ENCODE results near the gene SOCS6. TPM values are rescaled to one million over a fixed set of nuclear protein-coding genes. Genes with fewer than 3 reads are reported as not detected.

The SOCS6 gene
- total and polyA plus RNA-seq, 2 experiments from 2014 or later, result 11.0 to 24.1 TPM

DNA sequence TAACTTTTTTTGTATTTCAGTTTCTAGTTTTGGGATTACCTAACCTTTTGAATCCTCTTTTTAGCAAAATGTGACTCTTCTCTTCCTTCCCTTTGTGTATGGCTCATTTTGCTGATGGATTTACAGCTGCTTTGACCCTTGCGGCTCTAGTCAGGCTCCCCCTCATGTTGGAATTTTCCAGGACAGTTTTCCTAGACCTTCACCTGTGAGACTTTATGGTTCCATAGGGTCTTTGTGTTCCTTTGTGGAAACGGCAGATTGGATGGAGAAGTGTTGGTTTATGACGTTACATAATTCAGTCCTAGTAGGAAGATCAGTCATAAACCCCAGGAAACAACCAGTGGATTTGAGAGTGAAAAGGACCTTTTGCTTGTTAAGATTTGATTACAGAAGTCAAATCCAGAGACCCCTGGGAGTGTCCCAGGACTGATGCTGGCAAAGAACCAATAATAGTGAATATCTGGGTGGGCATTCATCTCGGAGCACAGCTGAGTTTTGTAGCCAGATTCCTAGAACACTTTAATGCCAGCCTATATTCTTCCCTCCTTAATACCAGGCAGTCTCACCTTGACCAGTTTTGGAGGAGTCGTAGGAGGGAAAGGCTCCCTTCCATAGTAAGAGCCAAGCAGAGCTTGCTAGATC is 42.7 kb downstream of the SOCS6 start:
- no peak for DNase-seq (ENCODE audit: low read depth in 1 of 2, low spot score in 1 of 2)
- no peak for TF ChIP-seq CTCF (IDR thresholded peaks at IDR 0.05; ENCODE audit: low read depth, low read length)
- Histone ChIP-seq H3K27ac (no peak overlapping the region), H3K4me1 (ENCODE audit: low read depth) (no peaks in the 10 kb centered on the region), H3K4me3 (no peak overlapping the region), H3K36me3 (no peaks in the 10 kb centered on the region), H3K9me3 (ENCODE audit: low read depth) (no peaks in the 10 kb centered on the region), H3K27me3 (no peaks in the 10 kb centered on the region)

- Histone ChIP-seq H3K36me3 (no peaks in the 10 kb centered on the region), H3K4me3 (no peak overlapping the region), H3K27ac (no peak overlapping the region), H3K27me3 (no peaks in the 10 kb centered on the region), H3K9me3 (ENCODE audit: low read depth) (no peaks in the 10 kb centered on the region), H3K4me1 (ENCODE audit: low read depth) (peaks cover 8% of the 10 kb centered on the region)
- peak in 1 of 2 donors; percentile 16 for DNase-seq (ENCODE audit: low read depth in 1 of 2, low spot score in 1 of 2)
- no peak for TF ChIP-seq CTCF (IDR thresholded peaks at IDR 0.05; ENCODE audit: low read depth, low read length)
These were observed 43.8 kb downstream of the SOCS6 start for GRCh38 chr18:70332694-70333093.

DNA sequence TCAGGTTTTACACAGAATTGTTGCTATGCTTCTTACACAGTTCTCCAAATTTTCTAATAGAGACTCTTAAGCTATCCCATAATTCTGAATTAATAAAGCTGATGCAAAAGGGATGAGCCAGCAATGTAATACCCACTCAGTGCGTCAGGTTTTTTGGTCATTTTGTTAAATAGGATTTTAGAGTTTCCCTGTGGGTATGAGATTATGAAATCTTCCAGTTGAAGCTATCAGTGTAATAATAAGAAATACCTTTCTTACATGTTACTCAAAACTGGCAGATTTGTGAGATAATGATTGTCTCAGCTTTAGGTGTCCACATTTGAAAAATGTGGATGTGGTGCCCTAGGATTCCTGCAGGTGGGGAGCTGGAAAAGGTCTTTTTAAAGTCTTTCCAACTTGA is 44.5 kb downstream of the SOCS6 start:
- DNase-seq (ENCODE audit: low read depth in 1 of 2, low spot score in 1 of 2), result no peak
- Histone ChIP-seq H3K27ac (no peak overlapping the region), H3K4me3 (no peak overlapping the region), H3K36me3 (no peaks in the 10 kb centered on the region), H3K9me3 (ENCODE audit: low read depth) (no peaks in the 10 kb centered on the region), H3K4me1 (ENCODE audit: low read depth) (peaks cover 8% of the 10 kb centered on the region), H3K27me3 (no peaks in the 10 kb centered on the region)
- TF ChIP-seq CTCF (IDR thresholded peaks at IDR 0.05; ENCODE audit: low read depth, low read length), result no peak

GRCh38 chr18:70333757-70334156 is 44.9 kb downstream of the SOCS6 start:
- no peaks in the 10 kb centered on the region for H3K9me3 ChIP-seq (ENCODE audit: low read depth)
- H3K27me3 ChIP-seq, result no peaks in the 10 kb centered on the region
- no peak overlapping the region for H3K4me3 ChIP-seq
- DNase-seq (ENCODE audit: low read depth in 1 of 2, low spot score in 1 of 2), result peak in 1 of 2 donors; percentile 91
- no peaks in the 10 kb centered on the region for H3K36me3 ChIP-seq
- no peak overlapping the region for H3K27ac ChIP-seq
- no peak for TF ChIP-seq CTCF (IDR thresholded peaks at IDR 0.05; ENCODE audit: low read depth, low read length)
- H3K4me1 ChIP-seq (ENCODE audit: low read depth), result peaks cover 8% of the 10 kb centered on the region

DNA sequence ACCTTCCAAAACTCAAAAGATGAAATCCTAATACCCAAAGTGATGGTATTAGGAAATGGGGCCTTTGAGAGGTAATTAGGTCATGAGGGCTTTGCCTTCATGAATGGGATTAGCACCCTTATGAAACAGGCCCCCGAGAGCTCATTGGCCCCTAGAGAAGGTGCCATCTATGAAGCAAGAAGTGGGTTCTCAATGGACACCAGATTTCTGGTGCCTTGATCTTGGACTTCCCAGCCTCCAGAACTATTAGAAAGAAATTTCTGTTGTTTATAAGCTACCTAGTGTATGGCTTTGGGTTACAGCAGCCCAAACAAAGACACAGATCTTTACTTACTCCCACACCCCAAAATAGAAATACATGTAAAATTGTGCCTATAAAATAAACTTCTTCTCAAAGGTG is 45.4 kb downstream of the SOCS6 start:
- H3K4me3 ChIP-seq, result no peak overlapping the region
- no peaks in the 10 kb centered on the region for H3K27me3 ChIP-seq
- no peaks in the 10 kb centered on the region for H3K9me3 ChIP-seq (ENCODE audit: low read depth)
- no peak for TF ChIP-seq CTCF (IDR thresholded peaks at IDR 0.05; ENCODE audit: low read depth, low read length)
- no peak overlapping the region for H3K27ac ChIP-seq
- H3K36me3 ChIP-seq, result no peaks in the 10 kb centered on the region
- DNase-seq (ENCODE audit: low read depth in 1 of 2, low spot score in 1 of 2), result no peak
- peaks cover 8% of the 10 kb centered on the region for H3K4me1 ChIP-seq (ENCODE audit: low read depth)

All from cardiac muscle cell (in vitro differentiated cells and primary cell).